Measurements from ENCODE around the gene RYR3.

RYR3 gene

DNA sequence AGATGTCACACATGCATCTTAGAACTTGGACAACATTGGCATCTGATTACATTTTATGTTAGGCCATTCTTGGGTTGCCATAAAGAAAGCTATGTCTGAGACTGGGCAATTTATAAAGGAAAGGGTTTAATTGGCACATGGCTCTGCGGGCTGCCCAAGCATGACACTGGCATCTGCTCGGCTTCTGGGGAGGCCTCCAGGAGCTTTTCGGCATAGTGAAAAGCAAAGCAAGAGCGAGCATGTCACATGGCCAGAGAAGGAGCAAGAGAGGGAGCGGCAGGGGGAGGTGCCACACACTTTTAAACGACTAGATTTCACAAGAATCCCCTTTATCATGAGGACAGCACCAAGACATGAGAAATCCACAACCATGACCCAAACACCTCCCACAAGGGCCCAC is 11.3 kb downstream of the RYR3 start:
- DNase-seq: no peak

- DNase-seq: no peak
Observed at GRCh38 chr15:33324609-33325008, 13.8 kb downstream of the RYR3 start.

DNA sequence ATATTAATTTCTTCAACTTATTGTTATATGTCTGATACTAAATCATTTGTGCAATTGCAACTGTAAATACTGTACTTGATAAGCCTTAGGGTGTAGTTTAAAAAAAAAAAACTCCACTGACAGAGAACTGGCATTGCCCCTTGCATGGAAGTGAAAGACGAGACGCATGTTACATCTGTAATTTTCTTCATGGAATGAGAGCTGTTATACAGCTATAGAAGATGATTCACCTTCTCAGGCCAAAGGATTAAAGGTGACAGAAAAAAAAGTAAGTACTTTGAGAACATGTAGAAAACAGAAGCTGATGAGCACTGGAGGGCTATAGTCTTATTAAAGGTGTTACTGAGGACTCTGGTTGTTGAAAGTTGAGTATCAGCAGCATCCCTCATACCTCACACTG is 16.1 kb downstream of the RYR3 start:
- no peak for DNase-seq

- DNase-seq: no peak
Observed at GRCh38 chr15:33328106-33328505, 17.3 kb downstream of the RYR3 start.

DNA sequence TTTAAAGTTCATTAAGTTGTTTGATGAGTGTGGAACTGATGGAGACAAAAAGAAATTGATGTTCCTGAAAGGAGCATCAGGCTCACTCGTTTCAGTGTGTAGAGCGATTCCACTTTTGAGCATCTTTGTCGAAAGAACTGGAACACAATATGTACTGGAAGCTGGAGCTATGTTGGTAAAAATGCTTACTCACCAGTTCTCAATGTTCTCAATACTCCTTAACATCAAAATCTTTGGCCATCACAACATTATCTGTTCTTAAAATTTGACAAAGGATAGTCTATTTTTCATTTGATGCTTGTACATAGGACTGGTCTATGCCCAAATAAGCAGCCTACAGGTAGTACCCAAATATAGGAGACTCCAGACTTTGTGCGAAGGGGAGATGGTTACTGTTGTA is 18.7 kb downstream of the RYR3 start:
- DNase-seq: no peak

GRCh38 chr15:33330931-33331330 is 20.2 kb downstream of the RYR3 start:
- DNase-seq: no peak

- DNase-seq: no peak
Observed at GRCh38 chr15:33341953-33342352, 31.2 kb downstream of the RYR3 start.

DNA sequence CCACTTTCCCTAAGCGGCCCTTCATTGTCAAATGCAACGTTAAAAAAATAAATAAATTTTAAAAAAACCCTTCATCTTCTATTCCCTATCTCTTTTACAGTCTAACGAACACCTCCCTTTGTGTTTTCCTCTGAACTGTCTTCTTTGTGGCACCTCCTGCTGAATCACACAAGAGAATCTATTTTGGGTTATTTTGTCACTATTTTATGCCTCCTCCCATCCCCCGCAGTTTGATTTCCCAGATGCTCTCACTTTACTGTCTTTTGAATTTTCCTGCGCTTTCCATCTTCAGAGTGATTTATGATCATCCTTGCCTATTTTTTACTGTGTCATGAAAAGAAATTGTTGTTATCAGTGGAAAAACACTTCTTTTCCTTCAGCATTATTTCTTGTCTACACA is 32.5 kb downstream of the RYR3 start:
- no peak for DNase-seq

DNA sequence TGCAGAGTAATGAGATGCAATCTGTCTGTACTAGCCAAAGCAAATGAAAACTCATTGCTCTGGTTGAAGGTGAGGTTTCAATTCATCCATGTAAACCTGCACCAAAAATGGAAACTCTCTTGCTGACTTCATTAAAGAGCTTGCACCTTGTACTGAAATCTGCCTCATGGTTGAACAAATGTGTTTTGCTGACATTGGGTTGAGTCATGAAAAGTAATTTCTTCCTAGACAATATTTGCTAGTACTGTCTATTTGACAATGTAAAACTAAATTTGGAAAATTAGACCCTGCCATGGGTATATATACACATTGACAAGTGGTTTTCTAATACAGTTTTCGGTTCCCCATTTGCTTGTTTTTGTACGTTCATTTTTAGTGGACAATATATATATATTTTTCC is 33.3 kb downstream of the RYR3 start:
- no peak for DNase-seq

DNA sequence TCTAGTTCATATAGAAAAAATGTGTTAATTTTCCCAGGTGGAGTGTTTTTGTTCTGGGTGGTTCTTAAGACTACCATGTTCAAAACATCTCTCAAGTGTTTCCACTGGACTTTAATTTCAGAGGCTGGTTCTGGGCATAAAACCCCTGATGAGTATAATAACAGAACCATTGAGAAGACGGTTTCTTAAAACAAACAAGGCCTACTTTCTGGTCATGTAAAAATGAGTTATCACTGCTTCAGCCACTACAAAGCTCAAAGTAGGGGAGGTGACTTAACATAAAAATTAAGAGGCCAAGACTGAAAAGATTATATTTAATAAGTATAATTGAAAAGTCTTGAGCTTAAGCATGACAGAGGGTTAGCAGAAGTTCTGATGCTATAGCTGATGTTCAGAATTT is 33.8 kb downstream of the RYR3 start:
- no peak for DNase-seq

DNA sequence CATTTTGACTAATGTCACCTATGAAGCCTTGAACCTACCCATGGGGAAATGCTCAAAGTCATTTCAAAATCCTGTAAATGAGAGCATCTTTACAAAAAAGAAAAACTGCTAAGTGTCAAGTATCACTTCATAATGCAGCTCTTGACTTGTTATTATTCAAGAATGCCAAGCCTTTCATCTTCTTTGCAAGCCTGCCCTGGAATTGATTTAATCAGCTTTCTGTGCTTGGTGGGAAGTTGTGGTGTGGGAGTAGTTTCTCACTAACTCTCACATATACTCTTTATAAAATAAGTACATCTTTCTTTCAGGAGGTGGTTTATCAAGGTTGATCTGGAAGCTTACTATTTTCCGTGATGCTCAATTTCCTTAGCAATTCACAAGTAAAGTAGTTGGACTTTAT is 43.6 kb downstream of the RYR3 start:
- DNase-seq: no peak

DNA sequence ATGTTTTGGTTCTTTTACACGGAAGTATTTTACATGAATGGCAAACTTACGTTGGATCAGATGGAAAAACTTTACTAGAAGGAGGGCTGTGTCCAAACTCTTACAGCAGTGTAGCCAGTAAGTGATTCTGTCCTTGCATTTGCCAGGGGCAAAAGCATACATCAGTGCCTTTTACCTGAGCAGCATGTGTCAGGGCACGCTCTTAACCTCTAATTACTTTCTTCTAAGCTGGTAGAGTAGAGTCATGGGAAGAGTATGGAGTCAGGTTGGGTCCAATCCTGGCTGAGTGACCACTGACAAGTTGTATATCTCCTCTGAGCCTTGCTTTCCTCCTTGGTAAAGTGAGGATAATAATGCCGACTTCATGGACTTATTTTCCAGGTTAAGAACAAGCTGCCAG is 47.1 kb downstream of the RYR3 start:
- no peak for DNase-seq

- no peak for DNase-seq
Observed at GRCh38 chr15:33358306-33358705, 47.5 kb downstream of the RYR3 start.

GRCh38 chr15:33360886-33361285 is 50.1 kb downstream of the RYR3 start:
- no peak for DNase-seq

GRCh38 chr15:33369941-33370622 is 59.3 kb downstream of the RYR3 start:
- no peak for DNase-seq

DNA sequence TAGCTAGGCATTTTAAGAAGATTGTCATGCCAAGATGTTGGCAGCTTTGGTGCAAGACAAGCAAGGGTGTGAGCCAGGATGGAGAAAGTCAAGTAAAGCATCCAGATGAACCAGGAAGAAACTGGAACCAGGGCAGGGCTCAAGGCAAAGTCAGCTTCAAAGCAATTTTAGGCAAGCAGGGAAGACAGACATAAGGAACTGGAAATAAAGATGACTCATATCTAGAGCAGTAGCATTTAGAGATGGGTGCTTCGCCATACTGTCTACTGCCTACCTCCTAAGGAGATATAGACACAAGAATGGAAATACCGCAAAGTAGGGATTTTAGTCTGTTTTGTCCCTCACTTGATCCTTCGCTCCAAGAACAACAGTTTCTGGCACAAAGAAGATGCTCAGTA is 59.9 kb downstream of the RYR3 start:
- DNase-seq: no peak

GRCh38 chr15:33371159-33371558 is 60.4 kb downstream of the RYR3 start:
- DNase-seq: no peak

- no peak for DNase-seq
Observed at GRCh38 chr15:33374226-33374914, 63.6 kb downstream of the RYR3 start.

DNA sequence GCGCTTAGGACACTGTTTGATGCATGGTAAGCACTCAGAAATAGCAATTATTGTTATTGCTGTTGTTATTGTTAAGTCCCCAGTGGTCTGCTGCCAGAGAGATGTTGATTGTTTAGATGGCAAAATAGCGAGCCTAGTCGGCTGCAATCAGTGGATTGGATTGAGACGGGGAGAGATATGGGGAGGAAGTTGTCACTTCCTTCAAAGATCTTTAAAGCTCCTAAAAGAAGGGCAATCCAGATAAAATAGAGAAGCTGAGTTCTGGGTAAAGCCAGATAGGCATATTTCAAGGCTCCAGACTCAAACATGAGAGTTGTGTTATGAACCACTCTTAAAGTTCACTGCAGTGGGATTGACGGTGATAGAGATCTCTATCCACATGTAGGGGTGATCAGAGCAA is 64.5 kb downstream of the RYR3 start:
- no peak for DNase-seq

- no peak for DNase-seq
Observed at GRCh38 chr15:33377204-33377603, 66.4 kb downstream of the RYR3 start.

GRCh38 chr15:33378866-33379480 is 68.2 kb downstream of the RYR3 start:
- no peak for DNase-seq

- DNase-seq: no peak
Observed at GRCh38 chr15:33380406-33380805, 69.6 kb downstream of the RYR3 start.

DNA sequence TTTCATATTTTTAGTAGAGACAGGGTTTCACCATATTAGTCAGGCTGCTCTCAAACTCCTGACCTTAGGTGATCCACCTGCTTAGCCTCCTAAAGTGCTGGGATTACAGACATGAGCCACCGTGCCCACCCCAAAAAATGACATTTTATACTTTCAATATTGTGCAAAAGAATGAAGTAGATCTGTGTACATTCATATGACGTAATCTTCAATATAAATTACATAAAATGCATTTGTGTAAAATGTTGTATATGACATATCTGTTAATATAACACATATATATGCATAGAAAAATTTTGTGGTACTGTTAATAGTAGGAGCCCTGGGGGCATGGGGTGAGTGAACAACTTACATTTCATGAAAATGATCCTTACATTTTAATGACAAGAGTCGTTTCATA is 71.7 kb downstream of the RYR3 start:
- DNase-seq: no peak

DNA sequence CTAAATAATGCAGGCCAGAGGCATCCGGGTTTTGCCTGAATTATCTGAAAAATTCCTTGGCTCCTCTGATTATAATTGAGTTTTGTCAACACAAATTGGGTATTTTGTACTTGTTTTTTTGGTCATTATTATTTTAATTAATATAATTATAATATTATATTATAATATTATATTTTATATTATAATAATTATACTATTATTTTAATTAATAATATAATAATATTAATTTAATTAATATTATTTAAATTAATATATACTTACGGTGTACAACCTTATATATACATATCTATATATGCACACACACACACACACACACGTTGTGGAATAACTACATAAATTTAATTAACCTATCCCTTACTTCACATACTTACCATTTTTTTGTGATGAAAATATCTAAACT is 73.5 kb downstream of the RYR3 start:
- DNase-seq: no peak

DNA sequence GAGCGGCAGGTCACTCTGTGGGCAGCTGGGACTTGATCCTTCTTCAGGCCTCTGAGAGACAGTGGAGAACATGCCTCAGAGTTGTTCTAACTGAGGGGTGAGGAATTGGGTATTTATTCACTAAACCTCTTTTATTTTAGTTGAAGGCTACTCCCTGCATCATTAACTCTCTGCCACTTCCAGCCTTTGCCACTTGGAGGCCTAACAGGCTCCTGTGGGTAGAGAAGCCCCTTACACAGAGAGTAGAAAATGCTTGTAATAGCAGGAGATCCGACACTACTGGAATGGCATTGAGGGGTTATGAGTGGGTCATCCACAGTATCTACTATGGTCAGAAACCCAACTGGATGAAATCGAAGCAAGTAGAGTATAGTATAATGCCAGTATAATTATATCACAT is 81.7 kb downstream of the RYR3 start:
- DNase-seq: no peak
